IMR-90 (cell line): Measurements from ENCODE around the gene HOXB1.

Experiments used
- CEBPB ChIP-seq: IDR thresholded peaks from 2 replicates; pipeline ENCODE4 v1.6.1; 2012; ENCODE audit warnings: low read depth, low read length, improper control_type of control experiment
- CHD1 ChIP-seq: IDR thresholded peaks from 2 replicates; pipeline ENCODE4 v1.6.1; 2012; ENCODE audit warnings: low read depth, low read length, improper control_type of control experiment
- FOS ChIP-seq: fragments of 150-350 bp; IDR thresholded peaks from 2 replicates; pipeline ENCODE4 v1.6.1; 2016; ENCODE audit warnings: low read depth, low read length
- MAFK ChIP-seq: IDR thresholded peaks from 2 replicates; pipeline ENCODE4 v1.6.1; 2012; ENCODE audit warnings: low read depth, low read length, improper control_type of control experiment
- MAZ ChIP-seq: IDR thresholded peaks from 2 replicates; pipeline ENCODE4 v1.6.1; 2012; ENCODE audit warnings: low read depth, mild to moderate bottlenecking, low read length, improper control_type of control experiment, moderate library complexity, borderline replicate concordance
- MXI1 ChIP-seq: IDR thresholded peaks from 2 replicates; pipeline ENCODE4 v1.6.1; 2012; ENCODE audit warnings: low read depth, mild to moderate bottlenecking, low read length, moderate library complexity, borderline replicate concordance
- NFE2L2 ChIP-seq: fragments of 150-350 bp; IDR thresholded peaks from 2 replicates; pipeline ENCODE4 v1.6.1; 2016; ENCODE audit warnings: low read depth, mild to moderate bottlenecking, low read length
- POLR2A ChIP-seq: IDR thresholded peaks from 2 replicates; pipeline ENCODE4 v1.6.1; 2012; ENCODE audit warnings: mild to moderate bottlenecking, low read depth, low read length
- RAD21 ChIP-seq: IDR thresholded peaks from 2 replicates; pipeline ENCODE4 v1.6.1; 2012; ENCODE audit warnings: low read length, improper control_type of control experiment
- RFX5 ChIP-seq: IDR thresholded peaks from 2 replicates; pipeline ENCODE4 v1.8.0; 2012; ENCODE audit warnings: low read depth, mild to moderate bottlenecking, low read length, moderate library complexity
- SMC3 ChIP-seq: fragments of 150-350 bp; IDR thresholded peaks from 2 replicates; pipeline ENCODE4 v1.6.1; 2016; ENCODE audit warnings: low read depth, mild to moderate bottlenecking, antibody characterized with exemption, low read length, moderate library complexity
- USF2 ChIP-seq: fragments of 150-350 bp; IDR thresholded peaks from 2 replicates; pipeline ENCODE4 v1.6.1; 2017; ENCODE audit warnings: mild to moderate bottlenecking, antibody characterized with exemption, low read length, low read depth
- TF ChIP-seq, protein P1 (sequence below): conservative IDR thresholded peaks from 2 replicates; pipeline ENCODE4 v1.5.1; 2012; ENCODE audit warnings: mild to moderate bottlenecking, low read depth, low read length, improper control_type of control experiment
- TF ChIP-seq, protein P2 (sequence below): fragments of 150-350 bp; IDR thresholded peaks from 2 replicates; pipeline ENCODE4 v1.6.1; 2016; ENCODE audit warnings: low read depth, mild to moderate bottlenecking, low read length, moderate library complexity, borderline replicate concordance

GRCh38 chr17:48514477-48514876 is 16.3 kb downstream of the HOXB1 start:
- no peak for TF ChIP-seq SMC3
- TF ChIP-seq, protein P1, sequence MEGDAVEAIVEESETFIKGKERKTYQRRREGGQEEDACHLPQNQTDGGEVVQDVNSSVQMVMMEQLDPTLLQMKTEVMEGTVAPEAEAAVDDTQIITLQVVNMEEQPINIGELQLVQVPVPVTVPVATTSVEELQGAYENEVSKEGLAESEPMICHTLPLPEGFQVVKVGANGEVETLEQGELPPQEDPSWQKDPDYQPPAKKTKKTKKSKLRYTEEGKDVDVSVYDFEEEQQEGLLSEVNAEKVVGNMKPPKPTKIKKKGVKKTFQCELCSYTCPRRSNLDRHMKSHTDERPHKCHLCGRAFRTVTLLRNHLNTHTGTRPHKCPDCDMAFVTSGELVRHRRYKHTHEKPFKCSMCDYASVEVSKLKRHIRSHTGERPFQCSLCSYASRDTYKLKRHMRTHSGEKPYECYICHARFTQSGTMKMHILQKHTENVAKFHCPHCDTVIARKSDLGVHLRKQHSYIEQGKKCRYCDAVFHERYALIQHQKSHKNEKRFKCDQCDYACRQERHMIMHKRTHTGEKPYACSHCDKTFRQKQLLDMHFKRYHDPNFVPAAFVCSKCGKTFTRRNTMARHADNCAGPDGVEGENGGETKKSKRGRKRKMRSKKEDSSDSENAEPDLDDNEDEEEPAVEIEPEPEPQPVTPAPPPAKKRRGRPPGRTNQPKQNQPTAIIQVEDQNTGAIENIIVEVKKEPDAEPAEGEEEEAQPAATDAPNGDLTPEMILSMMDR = no peak
- TF ChIP-seq CEBPB = no peak
- TF ChIP-seq RAD21 = no peak
- TF ChIP-seq POLR2A = no peak
- no peak for TF ChIP-seq MAFK
- TF ChIP-seq NFE2L2 = no peak
- TF ChIP-seq CHD1 = no peak
- no peak for TF ChIP-seq USF2
- no peak for TF ChIP-seq MAZ
- TF ChIP-seq RFX5 = no peak
- TF ChIP-seq, protein P2, sequence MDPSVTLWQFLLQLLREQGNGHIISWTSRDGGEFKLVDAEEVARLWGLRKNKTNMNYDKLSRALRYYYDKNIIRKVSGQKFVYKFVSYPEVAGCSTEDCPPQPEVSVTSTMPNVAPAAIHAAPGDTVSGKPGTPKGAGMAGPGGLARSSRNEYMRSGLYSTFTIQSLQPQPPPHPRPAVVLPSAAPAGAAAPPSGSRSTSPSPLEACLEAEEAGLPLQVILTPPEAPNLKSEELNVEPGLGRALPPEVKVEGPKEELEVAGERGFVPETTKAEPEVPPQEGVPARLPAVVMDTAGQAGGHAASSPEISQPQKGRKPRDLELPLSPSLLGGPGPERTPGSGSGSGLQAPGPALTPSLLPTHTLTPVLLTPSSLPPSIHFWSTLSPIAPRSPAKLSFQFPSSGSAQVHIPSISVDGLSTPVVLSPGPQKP = no peak
- TF ChIP-seq MXI1 = no peak
- no peak for TF ChIP-seq FOS
